GM18909 (cell line): ENCODE data around the gene MAGEF1.

Experiments used
- ATAC-seq: cut with Tn5 transposase; IDR thresholded peaks from one replicate; pipeline ENCODE4 v1.9.1; 2021; ENCODE audit warnings: mild to moderate bottlenecking; ENCODE audit not compliant: unreplicated experiment, poor library complexity

The MAGEF1 gene

DNA sequence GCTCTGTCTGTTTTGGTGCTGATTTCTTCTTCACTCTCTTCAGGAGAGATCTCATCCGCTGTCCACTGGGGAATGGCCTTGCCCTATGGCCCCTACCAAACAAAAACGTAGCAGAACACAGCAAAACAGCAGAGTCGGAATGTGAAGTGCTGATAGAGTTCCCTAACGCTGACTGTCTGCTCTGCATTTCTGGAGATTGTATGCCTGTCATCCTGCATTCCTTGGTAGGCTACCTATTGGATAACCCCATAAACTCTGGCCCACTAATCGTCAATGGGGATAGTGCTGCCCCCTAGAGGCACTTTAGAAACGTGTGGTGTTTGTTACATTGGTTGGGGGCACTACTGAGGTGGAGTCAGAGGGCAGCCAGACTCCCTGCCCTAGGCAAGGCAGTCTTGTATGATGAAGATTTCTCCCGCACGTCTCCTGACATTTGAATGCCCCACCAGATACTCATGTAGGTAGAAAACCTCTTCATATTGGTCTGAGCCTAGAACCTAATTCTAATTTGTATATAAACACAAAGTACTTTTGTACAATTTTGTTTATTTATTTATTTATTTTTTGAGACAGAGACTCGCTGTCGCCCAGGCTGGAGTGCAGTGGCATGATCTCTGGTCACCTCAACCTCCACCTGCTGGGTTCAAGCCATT lies 15.6 kb upstream of the MAGEF1 start:
- no peak for ATAC-seq

DNA sequence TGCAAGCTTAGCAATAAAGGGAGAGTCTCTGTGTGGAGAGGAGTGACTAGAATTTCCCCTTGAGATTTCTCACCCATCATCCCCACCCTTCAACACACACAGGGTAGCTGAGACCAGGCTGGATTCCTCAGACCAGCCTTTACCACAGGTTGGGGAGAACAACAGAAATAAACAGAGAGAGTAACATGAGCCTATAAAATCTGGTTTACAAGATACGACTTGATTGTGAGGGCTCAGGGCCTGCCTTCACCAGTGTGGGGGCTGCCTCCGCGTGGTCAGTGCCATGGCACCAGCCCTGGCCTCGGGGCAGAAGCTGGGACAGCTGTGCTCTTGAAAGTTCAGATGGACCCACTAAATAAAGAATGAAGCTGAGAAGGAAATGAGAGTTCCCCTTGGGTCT lies 14.6 kb upstream of the MAGEF1 start:
- no peak for ATAC-seq

DNA sequence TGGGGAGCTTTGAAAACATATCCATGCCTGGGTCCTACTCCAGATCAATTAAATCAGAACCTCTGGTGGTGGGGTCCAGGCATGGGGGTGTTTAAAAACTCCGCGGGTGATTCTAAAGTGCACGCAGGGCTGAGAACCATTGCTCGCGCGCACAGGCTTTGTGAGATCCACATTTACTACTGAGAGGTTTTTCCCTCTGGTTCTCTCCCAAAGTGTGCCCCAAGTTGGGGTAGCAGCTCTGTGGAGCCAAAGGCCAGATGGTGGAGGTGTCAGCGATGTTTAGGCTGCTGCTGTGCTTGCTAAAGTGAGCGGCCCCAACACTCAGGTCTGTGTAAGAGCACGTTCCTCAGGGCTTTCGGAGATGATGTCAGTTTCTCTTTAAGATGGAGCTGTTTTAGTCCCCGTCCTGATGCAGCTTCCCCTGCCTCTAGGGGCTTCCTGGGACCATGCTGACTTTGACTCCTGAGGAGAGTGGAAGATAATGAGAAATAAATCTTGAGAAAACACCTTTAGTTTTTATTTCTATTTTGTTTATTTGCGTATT lies 13.4 kb upstream of the MAGEF1 start:
- ATAC-seq, result no peak

DNA sequence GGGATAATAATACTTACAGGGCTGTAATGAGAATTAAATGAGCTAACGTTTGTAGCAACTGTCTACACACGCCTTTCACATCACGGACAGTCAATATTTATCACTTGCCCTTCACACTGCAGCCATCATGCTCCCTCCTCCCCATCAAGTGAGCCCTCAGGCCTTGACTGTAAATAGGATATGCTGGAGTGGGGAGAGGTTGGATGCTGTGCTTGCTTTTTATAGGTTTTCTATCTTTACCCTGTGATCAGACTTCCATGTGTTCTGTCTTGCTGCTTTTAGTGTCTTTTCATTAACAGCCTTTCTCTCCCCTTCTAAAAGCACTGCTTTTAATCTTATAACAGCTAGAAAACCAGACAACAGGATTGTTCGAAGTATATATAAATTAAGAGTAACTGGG lies 12.8 kb upstream of the MAGEF1 start:
- no peak for ATAC-seq

DNA sequence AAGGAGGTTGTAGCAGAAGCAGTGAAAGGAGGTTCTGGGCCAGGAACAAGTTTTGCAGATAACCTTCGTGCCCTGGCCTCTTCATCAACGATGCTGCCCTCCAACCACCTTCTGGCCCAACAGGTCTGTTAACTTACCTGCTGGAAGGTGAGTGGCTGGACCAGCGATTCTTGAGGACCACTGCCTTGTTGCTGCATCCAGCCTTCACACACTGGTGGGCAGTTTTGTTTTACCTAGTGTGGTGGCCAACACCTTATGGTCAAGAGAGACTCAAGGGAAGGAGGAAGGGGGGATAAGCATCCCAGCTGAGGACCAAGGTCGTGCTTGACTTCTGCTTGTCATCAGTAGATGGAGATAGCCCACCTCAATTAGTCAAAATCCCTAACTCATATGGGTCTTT lies 7.8 kb upstream of the MAGEF1 start:
- ATAC-seq, result no peak

DNA sequence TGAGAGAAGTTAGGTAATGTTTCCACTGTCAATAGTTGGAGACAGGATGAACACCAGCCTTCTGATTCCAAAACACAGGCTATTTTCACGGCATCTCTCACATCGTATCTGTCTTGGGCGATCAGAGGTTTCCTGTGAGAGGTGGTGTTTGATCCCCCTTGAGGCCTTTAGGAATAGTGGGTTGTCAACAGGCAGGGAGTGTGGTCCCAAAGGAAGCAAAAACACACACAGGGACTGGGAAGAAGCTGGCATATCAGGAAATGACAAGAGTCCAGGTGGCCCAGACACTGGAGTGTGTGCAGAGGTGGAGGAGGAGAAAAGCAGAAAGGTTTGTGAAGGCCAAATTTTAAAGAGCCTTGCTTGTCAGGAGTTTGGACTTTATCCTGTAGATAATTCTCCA lies 6.6 kb upstream of the MAGEF1 start:
- no peak for ATAC-seq

DNA sequence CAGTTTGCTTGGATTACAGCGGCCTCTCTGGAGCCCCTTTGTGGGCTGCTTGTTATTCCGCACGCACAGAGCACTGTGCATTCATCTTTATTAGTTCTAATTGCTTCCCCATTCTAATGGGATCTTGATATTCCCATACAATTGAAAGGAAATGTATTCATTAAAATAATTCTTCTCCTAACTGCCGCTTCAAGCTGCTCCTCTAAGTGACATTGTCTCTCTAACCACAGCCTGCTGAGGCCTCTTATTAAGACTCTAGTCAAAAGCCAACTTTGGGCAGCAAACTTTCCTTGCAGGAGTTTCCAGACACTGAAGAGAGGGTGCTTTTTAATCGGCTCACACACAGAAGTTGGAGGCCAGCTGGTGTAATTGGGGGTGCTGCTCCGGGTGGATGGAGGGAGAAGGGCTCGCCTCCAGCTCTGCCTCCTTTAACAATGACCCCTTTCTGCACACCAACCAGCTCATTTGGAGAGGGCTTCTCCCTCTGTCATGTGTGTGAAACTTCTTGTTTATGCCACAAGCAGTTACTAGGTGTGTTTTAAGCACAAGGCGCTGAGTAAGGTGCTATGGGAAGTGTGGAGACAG lies 5.6 kb upstream of the MAGEF1 start:
- ATAC-seq, result no peak

DNA sequence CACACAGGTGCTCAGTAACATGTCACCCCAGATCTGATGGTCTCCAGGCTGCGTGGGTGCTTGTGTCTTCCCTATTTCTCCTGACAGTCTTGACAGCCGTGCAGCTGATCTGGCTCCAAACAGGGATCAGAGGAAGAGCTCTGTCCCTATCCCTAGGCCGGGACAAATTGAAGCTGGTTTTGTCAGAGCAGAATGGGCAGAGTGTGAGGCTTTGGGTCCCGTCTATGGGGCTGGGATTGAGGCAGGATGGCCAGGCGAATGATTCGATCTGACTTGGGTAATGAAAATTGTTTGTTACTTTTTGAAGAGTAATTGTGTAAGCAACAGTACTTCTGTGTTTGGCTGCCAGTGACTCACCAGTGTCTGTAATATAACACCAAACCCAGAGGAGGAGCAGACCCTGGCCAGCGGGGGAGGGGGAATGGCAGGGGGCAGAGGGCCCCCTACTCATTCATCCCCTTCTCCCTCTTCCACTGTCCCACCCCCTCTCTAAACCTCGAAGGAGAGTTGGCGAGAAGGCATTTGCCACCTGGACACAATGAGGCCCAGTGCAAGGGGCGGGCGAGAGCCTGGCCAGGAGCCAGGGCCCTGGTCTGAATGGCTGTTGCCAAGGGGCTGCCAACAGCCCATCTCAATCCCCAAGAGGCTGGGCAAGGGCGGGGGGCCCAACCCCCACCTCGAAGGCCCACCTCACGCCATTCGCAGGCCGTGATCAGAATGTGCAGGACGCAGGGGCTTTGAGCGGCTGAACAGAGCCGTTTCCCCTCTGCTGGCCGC lies 4.9 kb upstream of the MAGEF1 start:
- ATAC-seq, result no peak

DNA sequence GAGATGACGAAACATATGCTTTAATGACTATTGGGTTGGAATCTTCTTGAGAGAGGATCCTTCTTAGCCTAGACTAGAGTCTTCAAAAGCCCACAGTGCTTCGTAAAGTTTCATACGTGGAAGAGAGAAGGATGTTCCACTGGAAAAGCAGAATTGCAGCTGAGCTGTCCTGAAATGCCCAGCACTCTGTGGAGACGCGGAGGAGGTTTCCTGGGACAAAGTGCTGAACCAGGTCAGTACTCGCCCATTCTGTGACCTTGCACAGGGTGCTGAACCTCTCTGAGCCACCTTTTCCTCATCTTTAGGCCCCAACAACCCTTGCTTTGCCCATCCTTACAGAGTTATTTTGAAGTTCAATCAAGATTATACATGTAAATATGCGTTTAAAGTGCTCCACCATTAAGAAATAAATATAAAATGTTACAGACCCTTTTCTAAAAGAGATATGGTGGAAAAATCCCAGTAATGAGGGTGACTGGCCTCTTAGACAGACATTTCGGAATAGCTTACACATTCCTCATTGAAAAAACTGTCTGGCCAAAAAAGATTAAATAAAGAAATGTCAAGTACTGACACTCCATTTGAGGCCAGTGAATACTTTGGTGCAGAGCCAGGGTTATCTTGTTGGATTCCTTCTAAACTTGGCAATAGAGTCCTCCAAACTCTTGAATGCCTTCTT lies 4.2 kb upstream of the MAGEF1 start:
- ATAC-seq, result no peak

DNA sequence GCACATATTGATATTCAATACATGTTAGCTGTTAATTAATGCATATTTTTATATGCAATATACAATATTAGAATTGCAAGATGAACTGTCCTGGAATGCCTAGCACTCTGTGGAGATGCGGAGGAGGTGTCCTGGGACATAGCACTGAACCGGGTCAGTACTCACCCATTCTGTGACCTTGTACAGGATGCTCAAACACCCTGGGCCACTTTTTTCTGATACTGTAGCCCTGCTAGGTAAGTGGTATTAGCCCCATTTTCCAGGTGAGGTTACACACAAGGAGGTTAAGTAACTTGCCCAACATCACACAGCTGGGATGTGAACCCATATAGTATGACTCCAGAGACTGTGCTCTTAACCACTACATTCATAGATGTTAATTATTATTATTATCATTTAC lies 1.7 kb upstream of the MAGEF1 start:
- no peak for ATAC-seq

DNA sequence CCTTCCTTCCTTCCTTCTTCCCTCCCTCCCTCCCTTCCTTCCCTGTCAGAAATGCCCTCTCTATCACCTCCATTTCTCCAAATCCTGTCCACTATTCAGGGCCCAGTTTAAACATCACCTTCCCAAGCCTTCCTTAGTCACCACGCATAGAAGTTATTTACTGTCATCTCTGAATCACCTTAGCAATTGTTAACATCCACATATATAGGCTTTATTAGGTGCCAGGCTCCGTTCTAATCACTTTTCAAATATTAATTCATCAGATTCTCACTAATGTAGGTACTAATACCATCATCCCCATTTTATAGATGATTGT lies 1.1 kb upstream of the MAGEF1 start:
- ATAC-seq, result no peak

DNA sequence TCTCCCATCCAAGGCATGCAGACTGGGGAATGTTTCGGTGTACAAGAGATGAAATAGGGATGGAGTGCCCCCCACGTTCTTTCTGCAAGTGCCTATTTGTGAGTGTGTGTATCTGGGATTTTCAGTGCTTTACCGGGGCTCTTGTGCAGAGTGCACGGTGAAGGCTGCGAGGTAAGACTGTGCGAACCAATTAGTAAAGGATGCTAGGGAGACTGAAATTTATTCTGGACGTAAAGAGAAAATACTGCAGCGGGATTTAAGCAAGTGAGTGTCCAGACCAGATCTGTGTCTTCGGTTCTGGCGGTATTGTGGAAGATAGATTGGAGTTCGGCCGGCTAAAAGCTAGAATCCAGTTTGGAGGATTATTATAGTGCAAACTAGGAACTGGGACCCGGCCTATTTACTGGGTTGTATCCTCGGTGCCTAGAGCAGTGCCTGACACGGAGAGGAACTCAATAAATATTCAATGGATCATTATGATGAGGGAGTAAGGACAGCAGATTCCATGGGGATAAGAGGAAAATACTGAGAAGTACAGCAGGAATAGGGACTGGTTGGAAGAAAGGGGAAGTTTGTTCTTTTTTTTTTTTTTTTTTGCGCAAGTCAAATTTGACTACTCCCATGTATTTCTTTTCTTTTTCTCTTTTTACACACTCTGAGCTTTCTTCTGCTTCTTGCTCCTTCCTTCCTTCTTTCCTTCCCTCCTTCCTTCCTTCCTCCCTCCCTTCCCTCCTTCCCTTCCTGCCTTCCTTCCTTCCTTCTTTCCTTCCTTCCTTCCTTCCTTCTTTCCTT lies 580 bp upstream of the MAGEF1 start:
- peak; percentile 34 for ATAC-seq

DNA sequence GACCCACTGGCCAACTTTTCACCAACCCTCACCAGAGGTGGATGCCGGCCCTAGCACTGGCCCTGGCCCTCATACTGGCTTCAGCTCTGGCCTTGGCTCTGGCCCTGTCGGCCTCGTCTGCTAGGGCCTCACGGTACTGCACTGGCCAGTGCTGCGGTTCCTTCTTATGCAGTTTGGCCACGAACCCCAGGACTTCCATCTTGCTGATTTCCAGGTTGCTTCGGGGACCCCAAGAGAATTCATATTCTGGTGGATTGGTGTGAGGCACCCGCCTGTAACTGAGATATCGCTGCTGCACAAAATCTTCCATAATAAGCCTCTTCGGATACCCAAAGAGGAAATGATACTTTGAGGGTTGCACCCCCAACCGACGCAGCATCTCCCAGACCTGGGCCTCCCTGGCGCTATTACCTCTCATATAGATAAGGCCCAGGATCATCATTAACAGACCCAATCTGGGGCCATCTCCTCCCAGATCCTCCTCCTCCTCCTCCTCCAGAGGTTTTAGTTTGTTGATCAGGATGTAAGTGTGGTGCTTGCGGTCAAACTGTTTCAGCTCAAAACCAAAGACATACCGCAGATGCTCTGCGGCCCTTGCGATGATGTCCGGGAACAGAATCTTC lies 883 bp downstream of the MAGEF1 start:
- ATAC-seq, result peak; percentile 65

DNA sequence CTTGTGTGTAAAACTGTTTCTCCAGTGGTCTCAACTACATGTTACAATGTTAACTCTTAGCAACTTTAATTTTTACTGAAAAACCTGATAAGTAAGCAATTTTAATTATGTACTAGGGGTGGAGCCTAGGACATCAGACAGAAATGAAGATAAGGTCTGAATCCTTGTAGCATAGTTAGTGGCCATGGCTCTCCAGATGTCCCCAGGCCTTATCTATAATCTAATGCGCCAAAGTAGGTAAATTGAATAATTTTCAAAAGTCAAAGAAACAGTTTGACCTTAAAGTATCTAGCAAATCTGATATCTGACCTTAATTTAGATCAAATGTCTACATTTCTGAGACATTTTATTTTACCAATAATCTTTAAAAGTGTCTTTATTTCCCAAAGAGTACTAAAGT lies 8.2 kb downstream of the MAGEF1 start:
- no peak for ATAC-seq

DNA sequence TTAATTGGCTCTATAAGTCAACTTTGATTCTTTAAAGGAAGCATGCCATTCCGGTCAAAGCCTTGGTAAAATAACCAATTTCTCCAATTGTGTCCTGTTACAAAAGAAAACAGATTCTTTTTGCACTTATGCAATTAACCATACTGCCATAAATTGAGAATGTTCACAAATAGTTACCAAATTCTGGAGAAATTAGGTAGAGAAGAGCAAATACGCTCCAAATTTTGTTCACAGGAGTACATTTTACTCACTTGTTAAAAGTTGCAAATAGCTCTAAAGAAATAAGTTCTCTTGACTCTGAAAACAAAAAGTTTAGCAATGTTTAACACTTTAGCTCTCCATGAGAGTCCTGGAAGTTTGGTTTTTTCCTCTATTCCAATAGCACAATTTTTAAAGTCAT lies 11.1 kb downstream of the MAGEF1 start:
- no peak for ATAC-seq

DNA sequence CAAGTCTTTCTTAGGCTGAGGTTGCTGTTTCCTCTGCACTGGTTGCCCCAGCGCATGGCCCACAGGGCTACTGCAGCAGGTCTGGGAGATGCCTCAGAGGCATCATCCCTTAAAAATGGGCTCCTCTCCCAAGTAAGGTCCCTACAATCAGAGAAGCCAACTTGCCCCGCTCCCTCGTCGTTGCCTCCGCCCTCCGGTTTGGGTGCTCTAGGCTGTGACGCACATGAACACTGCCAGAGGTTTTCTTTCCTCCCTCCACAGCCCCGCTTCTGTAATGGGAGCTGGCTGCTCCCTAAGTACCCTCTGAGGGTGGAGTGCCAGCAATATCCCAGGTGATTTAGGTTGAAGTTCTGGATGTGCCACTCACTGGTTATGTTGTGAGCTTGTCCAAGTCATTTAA lies 14.0 kb downstream of the MAGEF1 start:
- no peak for ATAC-seq

DNA sequence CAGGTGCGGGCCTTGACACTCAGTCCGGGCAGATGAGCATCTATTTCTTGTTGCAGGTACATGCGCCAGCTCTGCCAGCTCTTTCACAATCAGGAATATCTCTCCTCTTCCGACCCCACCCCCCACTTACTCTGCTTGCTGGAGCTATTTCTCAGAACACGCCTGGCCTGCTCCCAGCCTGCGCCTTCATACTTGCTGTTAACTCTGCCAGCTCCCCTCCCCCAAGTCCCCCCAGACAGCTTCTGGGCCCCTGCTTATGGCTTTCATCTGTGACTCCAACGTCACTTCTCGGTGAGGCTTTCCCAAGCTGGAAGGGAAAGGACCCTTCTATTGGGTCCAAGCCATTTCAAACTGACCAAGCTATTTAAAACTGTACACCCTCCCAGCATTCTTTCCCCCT lies 15.2 kb downstream of the MAGEF1 start:
- no peak for ATAC-seq

DNA sequence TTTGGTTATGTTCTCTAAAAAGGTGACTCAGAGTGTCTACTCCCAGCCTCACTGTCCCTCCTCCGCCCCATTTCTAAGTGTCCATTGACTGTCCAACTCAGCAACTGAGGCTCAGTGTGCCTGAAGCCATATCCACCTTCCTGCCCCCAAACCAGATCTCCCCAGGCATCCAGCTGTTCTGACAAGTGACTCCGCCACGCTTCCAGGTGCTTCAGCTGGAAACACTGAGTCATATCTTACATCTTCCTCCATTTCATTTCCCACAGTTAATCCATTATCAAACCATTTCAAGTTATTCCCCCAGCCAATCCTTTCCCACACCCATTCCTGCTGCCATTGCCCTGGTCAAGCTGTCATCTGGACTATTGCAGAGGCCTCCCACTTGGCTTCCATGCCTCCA lies 17.1 kb downstream of the MAGEF1 start:
- no peak for ATAC-seq

DNA sequence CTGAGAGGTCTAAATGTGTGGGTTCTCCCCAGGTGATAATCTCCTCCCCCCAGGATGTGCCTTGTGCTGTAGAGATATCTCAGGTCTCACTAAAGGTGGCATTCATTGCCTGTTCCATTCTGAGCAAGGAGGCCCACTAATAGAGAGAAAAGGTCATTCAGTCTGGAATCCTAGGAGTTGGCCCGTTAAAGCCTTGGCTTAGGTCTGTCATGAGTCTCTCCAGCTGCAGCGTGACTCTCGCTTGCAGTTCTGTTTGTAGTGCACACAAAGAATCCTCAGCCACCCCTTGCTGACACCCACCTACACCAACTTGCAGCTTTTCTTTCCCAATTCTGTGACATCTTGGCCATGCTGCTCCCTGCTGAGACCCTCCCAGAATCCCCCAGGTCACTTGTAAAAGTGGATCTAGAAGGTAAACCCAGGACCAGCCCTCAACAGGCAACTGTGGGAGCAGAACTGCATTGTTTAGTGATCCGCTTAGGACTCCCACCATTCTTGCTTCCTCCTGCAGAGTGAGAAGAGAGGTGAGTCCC lies 17.7 kb downstream of the MAGEF1 start:
- no peak for ATAC-seq
